Suprapubic skin (tissue), 4 donors: ENCODE data around the gene SFMBT1.

Experiments
- CTCF ChIP-seq, 2 donors: fragments of 200-600 bp in 1 of 2; fragments of 450-650 bp in 1 of 2; sonication (generic) in 1 of 2; IDR thresholded peaks; one replicate each; pipeline ENCODE4 v1.5.1; 2016 to 2019; ENCODE audit warnings: antibody characterized with exemption in 2 of 2, mild to moderate bottlenecking in 1 of 2, moderate library complexity in 1 of 2
- EP300 ChIP-seq: sonication (generic); formaldehyde crosslinking; IDR thresholded peaks from one replicate; pipeline ENCODE4 v1.6.1; 2017; ENCODE audit warnings: antibody characterized with exemption
- POLR2A ChIP-seq, 2 donors: fragments of 450-650 bp; IDR thresholded peaks; one replicate each; pipeline ENCODE4 v1.6.1; 2017; ENCODE audit warnings: antibody characterized with exemption in 2 of 2, mild to moderate bottlenecking in 2 of 2, moderate library complexity in 2 of 2
- POLR2AphosphoS5 ChIP-seq, 3 donors: sonication (generic); formaldehyde crosslinking; IDR thresholded peaks; one replicate each; pipeline ENCODE4 v1.6.1; 2017; ENCODE audit warnings: antibody characterized with exemption in 3 of 3

DNA sequence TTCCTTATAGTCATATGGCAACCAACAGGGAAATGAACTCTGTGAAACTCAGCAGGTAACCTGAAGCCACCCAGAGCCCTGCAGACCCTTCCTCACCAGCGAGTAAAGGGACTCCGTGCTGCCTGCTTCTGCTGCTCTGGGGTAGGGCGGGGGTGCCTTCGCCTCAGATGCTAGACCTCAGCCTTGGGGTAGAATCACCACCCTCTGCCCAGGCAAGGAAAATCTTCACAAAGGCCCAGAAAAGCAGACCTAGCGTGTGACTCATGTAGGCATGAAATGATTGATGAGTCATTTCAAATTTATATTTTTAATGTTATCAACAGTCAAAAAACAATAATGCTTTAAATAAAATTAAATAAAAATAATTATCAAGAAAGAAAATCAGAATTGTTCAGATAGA, 155.1 kb downstream of the SFMBT1 start:
- TF ChIP-seq POLR2A (IDR thresholded peaks at IDR 0.05) (no peak), CTCF (IDR thresholded peaks at IDR 0.05) (no peak), POLR2AphosphoS5 (IDR thresholded peaks at IDR 0.05) (no peak), EP300 (no peak)
